ENCODE measurements around the gene CD2BP2. TPM values are rescaled to one million over a fixed set of nuclear protein-coding genes. Genes with fewer than 3 reads are reported as not detected.

CD2BP2 gene
- total and polyA plus RNA-seq, 2 experiments from 2014 or later = 38.5 to 50.0 TPM

DNA sequence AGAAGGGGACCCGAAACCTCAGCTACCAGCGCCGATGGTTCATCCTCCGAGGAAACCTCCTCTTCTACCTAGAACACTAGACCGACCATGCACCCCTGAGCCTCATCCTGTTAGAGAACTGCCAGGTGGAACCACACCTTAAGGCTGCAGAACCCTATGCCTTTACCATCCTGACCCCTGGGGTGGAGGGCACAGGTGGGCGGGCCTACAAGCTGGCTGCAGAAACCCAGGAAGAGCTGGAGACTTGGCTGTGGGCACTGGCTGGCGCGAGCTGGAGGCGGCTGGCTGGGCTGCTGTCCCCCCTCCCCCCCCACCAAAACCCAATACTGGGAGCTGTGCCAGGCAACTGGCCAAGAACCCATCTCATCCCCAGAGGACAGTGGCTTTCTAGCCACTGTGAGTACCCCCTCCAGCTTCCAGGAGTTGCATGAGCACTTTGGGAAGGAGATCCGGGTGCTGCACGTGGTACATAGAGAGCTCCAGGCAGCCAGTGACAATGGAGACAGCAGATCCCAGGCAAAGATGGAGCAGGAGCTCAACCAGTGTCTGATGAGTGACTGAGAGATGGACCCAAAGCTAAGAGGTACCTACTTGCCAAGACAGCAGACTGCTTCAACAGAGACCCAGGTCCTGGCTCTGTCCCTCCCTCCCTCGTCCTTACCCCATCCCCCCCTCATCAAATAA is 1.4 kb upstream of the CD2BP2 start:
- Histone ChIP-seq H3K36me3 (ENCODE audit: low read depth) (no peaks in the 10 kb centered on the region; the same call in 1 of the 2 replicates), H3K4me1 (ENCODE audit: insufficient read depth) (peaks cover 28% of the 10 kb centered on the region), H3K4me3 (no peak overlapping the region; the same call in 1 of the 2 replicates), H3K9me3 (ENCODE audit: low read depth) (no peaks in the 10 kb centered on the region), H3K27me3 (replicated peaks; ENCODE audit: insufficient read depth) (no peaks in the 10 kb centered on the region), H3K27ac (peak overlapping the region; percentile 98), H3F3A (ENCODE audit: insufficient read depth) (peaks cover 23% of the 10 kb centered on the region; the same call in 1 of the 2 replicates), H3K9me2 (ENCODE audit: insufficient read depth) (no peaks in the 10 kb centered on the region), H2AFZ (no peak overlapping the region), H4K20me1 (ENCODE audit: insufficient read depth) (no peaks in the 10 kb centered on the region), H3K79me2 (ENCODE audit: insufficient read depth) (peaks cover 60% of the 10 kb centered on the region), H3K4me2 (ENCODE audit: unreplicated experiment) (peak overlapping the region; percentile 90), H3K9ac (peak overlapping the region; percentile 94; the same call in 1 of the 2 replicates)
- in situ Hi-C loops (cut with MboI) = no loop called here
- 73 to 75% methylated on average over 12 of the region's 12 CpGs for WGBS, 2 experiments (ENCODE audit: low coverage in 1 of 2, low lambda C conversion rate in 2 of 2, missing lambda C conversion rate in 2 of 2)
- no peak for TF ChIP-seq EZH2phosphoT487 (IDR thresholded peaks at IDR 0.05; ENCODE audit: insufficient read depth, low read depth)
- TF ChIP-seq EZH2 (IDR thresholded peaks at IDR 0.05; ENCODE audit: insufficient read depth, poor library complexity, severe bottlenecking) = no peak
- DNase-seq = peak; percentile 14

DNA sequence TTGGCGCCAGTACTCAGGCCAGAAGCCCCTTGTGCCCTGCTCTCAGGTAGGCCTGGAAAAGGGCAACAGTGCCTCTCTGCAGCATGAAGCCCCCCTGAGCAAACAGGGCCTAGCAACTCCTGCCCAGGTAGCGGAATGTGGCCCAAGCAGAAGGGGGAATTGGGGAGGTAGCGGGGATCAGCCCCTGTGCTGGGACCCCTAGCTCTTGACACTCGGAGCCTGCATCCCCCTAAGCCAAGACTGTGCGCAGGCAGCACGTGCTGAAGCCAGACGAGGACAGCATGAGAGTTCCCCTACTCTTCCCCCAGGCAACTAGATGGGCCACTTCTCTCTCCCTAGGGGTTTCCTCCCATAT is 823 bp upstream of the CD2BP2 start:
- no peaks in the 10 kb centered on the region for H3K9me2 ChIP-seq (ENCODE audit: insufficient read depth)
- no peaks in the 10 kb centered on the region for H4K20me1 ChIP-seq (ENCODE audit: insufficient read depth)
- H3K4me1 ChIP-seq (ENCODE audit: insufficient read depth) = peaks cover 28% of the 10 kb centered on the region
- peaks cover 23% of the 10 kb centered on the region; the same call in 1 of the 2 replicates for H3F3A ChIP-seq (ENCODE audit: insufficient read depth)
- H2AFZ ChIP-seq = peak overlapping the region; percentile 79
- H3K4me3 ChIP-seq = peak overlapping the region; percentile 89
- H3K9me3 ChIP-seq (ENCODE audit: low read depth) = no peaks in the 10 kb centered on the region
- in situ Hi-C loops (cut with MboI) = no loop called here
- H3K4me2 ChIP-seq (ENCODE audit: unreplicated experiment) = peak overlapping the region; percentile 90
- TF ChIP-seq EZH2phosphoT487 (IDR thresholded peaks at IDR 0.05; ENCODE audit: insufficient read depth, low read depth) = no peak
- TF ChIP-seq EZH2 (IDR thresholded peaks at IDR 0.05; ENCODE audit: insufficient read depth, poor library complexity, severe bottlenecking) = no peak
- peak overlapping the region; percentile 94 for H3K9ac ChIP-seq
- no peaks in the 10 kb centered on the region for H3K27me3 ChIP-seq (replicated peaks; ENCODE audit: insufficient read depth)
- H3K27ac ChIP-seq = peak overlapping the region; percentile 98
- peak; percentile 16 for DNase-seq
- 55 to 60% methylated on average over 7 of the region's 7 CpGs for WGBS, 2 experiments (ENCODE audit: low coverage in 1 of 2, low lambda C conversion rate in 2 of 2, missing lambda C conversion rate in 2 of 2)
- H3K79me2 ChIP-seq (ENCODE audit: insufficient read depth) = peaks cover 58% of the 10 kb centered on the region
- H3K36me3 ChIP-seq (ENCODE audit: low read depth) = peaks cover 5% of the 10 kb centered on the region; the same call in 1 of the 2 replicates

DNA sequence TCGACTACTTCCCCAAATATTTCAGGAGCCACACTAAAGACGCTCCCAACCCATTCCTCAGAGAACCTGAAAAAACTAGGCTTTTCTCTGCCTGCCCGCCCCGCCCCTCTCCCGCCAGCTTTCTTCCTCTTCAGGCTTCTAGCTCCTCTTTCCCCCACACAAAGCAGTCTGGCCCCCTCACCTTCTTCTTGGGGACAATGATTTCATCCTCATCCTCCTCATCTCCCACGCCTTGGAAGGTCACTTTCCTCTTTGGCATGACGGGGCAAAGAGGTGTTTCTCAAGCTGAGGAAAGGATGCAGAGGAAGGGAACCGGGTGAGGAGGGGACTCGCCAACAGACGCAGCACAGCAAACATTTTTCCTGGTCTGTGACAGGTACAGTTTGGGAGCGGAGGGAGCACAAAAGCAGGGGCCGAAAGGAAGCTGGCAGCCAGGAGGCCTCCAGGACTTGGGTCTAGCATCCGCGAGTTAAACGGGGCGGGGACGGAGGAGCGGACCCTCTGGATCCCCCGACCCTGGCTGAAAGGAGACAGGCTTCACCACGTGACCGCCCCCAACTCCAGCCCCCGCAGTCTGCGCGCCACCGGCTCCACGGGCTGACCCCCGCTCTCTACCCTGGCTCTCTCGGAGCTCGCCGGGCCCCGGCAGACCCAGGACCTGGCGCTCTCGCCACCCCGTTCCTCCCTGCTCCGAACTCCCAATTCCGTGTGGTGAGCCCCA is 525 bp downstream of the CD2BP2 start:
- TF ChIP-seq EZH2phosphoT487 (IDR thresholded peaks at IDR 0.05; ENCODE audit: insufficient read depth, low read depth) (no peak), EZH2 (IDR thresholded peaks at IDR 0.05; ENCODE audit: insufficient read depth, poor library complexity, severe bottlenecking) (no peak)
- H4K20me1 ChIP-seq (ENCODE audit: insufficient read depth) = no peaks in the 10 kb centered on the region
- peak overlapping the region; percentile 98 for H3K27ac ChIP-seq
- H3K4me2 ChIP-seq (ENCODE audit: unreplicated experiment) = peak overlapping the region; percentile 99
- H3K4me1 ChIP-seq (ENCODE audit: insufficient read depth) = peaks cover 28% of the 10 kb centered on the region
- DNase-seq = peak; percentile 46
- H3K79me2 ChIP-seq (ENCODE audit: insufficient read depth) = peaks cover 44% of the 10 kb centered on the region
- peaks cover 13% of the 10 kb centered on the region; the same call in 1 of the 2 replicates for H3K36me3 ChIP-seq (ENCODE audit: low read depth)
- H3K4me3 ChIP-seq = peak overlapping the region; percentile 89
- 3 to 5% methylated on average over 28 to 35 of the region's 36 CpGs for WGBS, 2 experiments (ENCODE audit: low coverage in 1 of 2, low lambda C conversion rate in 2 of 2, missing lambda C conversion rate in 2 of 2)
- peak overlapping the region; percentile 94 for H3K9ac ChIP-seq
- no peaks in the 10 kb centered on the region for H3K9me3 ChIP-seq (ENCODE audit: low read depth)
- H3K9me2 ChIP-seq (ENCODE audit: insufficient read depth) = no peaks in the 10 kb centered on the region
- peaks cover 32% of the 10 kb centered on the region for H3F3A ChIP-seq (ENCODE audit: insufficient read depth)
- H2AFZ ChIP-seq = peak overlapping the region; percentile 73
- H3K27me3 ChIP-seq (replicated peaks; ENCODE audit: insufficient read depth) = no peaks in the 10 kb centered on the region
- in situ Hi-C loops (cut with MboI) = no loop called here

DNA sequence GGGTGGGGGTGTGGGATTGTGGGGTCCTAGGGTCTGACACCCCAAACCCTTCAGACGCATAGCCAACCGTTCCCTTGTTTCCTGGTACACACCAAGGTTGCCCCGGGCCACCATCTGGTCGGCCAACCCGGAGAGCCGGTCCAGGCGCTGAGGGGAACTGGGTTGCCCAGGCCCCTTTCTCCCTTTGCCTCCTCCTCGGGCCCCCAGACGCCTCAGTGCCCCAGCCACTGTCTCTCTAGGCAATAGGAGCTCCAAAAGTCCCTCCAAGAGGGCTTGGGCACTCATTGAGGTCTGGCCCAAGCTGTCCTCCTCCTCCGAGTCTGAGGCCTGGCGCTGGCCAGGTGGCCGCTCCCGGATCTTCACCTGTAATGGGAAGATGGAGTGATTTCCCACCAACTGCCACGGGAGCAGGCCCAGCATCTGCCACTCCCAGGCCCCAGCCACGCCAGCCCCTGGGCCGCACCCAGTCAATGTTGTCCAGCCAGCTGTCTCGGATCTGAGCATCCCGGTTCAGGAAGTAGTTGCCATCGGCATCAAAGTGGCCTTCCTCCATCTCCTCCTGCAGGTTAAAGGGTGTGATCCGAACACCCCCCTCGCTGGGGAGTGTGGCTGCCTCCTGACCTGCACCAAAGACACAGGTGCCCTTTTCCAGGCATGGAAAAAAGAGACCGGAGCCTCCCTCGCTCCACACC is 1.5 kb downstream of the CD2BP2 start:
- peaks cover 28% of the 10 kb centered on the region for H3K4me1 ChIP-seq (ENCODE audit: insufficient read depth)
- TF ChIP-seq EZH2 (IDR thresholded peaks at IDR 0.05; ENCODE audit: insufficient read depth, poor library complexity, severe bottlenecking) = no peak
- TF ChIP-seq EZH2phosphoT487 (IDR thresholded peaks at IDR 0.05; ENCODE audit: insufficient read depth, low read depth) = no peak
- in situ Hi-C loops (cut with MboI) = no loop called here
- peaks cover 13% of the 10 kb centered on the region; the same call in 1 of the 2 replicates for H3K36me3 ChIP-seq (ENCODE audit: low read depth)
- 0 out of 2 replicates have a peak overlapping the region, but pooled peaks have one; percentile 98 for H3K27ac ChIP-seq
- no peak for DNase-seq
- peaks cover 32% of the 10 kb centered on the region for H3F3A ChIP-seq (ENCODE audit: insufficient read depth)
- H3K4me2 ChIP-seq (ENCODE audit: unreplicated experiment) = peak overlapping the region; percentile 99
- WGBS, 2 experiments (ENCODE audit: low coverage in 1 of 2, low lambda C conversion rate in 2 of 2, missing lambda C conversion rate in 2 of 2) = 88% methylated on average over 22 of the region's 23 CpGs
- no peak overlapping the region for H2AFZ ChIP-seq
- peaks cover 34% of the 10 kb centered on the region for H3K79me2 ChIP-seq (ENCODE audit: insufficient read depth)
- H3K9me2 ChIP-seq (ENCODE audit: insufficient read depth) = no peaks in the 10 kb centered on the region
- H3K4me3 ChIP-seq = peak overlapping the region; percentile 89
- no peaks in the 10 kb centered on the region for H3K9me3 ChIP-seq (ENCODE audit: low read depth)
- no peaks in the 10 kb centered on the region for H3K27me3 ChIP-seq (replicated peaks; ENCODE audit: insufficient read depth)
- H3K9ac ChIP-seq = peak overlapping the region; percentile 94
- no peaks in the 10 kb centered on the region for H4K20me1 ChIP-seq (ENCODE audit: insufficient read depth)

Measured in GM23248 (cell line).